Calu3 (cell line): ENCODE measurements around the gene FBXW7. TPM values are rescaled to one million over a fixed set of nuclear protein-coding genes. Genes with fewer than 3 reads are reported as not detected.

Experiments used
- BruUV-seq: library from RNA; stranded (reverse); fragments of 400-500 nt; replicated peaks from 2 replicates; lab custom pipeline; 2021; lab: Mats Ljungman, UMichigan
- CTCF ChIA-PET: fragments of 300-600 bp; sonication (Branson Sonifier 250); formaldehyde crosslinking; loops from one replicate; lab custom pipeline; 2022; ENCODE audit warnings: antibody characterized with exemption; lab: Charles Lee
- DNase-seq: peaks from one replicate; pipeline ENCODE4 v3.0.0; 2022
- H3K27ac Mint-ChIP-seq: one replicate; pipeline ENCODE4 v1.8.0; 2022; ENCODE audit warnings: mixed read lengths; ENCODE audit not compliant: unreplicated experiment
- H3K27me3 Mint-ChIP-seq: one replicate; pipeline ENCODE4 v1.8.0; 2022; ENCODE audit warnings: mixed read lengths; ENCODE audit not compliant: unreplicated experiment
- H3K36me3 Mint-ChIP-seq: one replicate; pipeline ENCODE4 v1.8.0; 2022; ENCODE audit warnings: mild to moderate bottlenecking, moderate library complexity, mixed read lengths; ENCODE audit not compliant: insufficient read depth, unreplicated experiment
- H3K4me1 Mint-ChIP-seq: one replicate; pipeline ENCODE4 v1.8.0; 2022; ENCODE audit warnings: mild to moderate bottlenecking, low read depth, mixed read lengths; ENCODE audit not compliant: unreplicated experiment
- H3K4me3 Mint-ChIP-seq: one replicate; pipeline ENCODE4 v1.8.0; 2022; ENCODE audit warnings: mild to moderate bottlenecking, low read depth, moderate library complexity, mixed read lengths; ENCODE audit not compliant: unreplicated experiment
- H3K9me3 Mint-ChIP-seq: one replicate; pipeline ENCODE4 v1.8.0; 2022; ENCODE audit warnings: low read depth, mixed read lengths; ENCODE audit not compliant: unreplicated experiment
- CTCF ChIP-seq: fragments of 200-600 bp; IDR thresholded peaks from one replicate; pipeline ENCODE4 v1.8.0; 2022; ENCODE audit warnings: antibody characterized with exemption; ENCODE audit not compliant: unreplicated experiment
- intact Hi-C: fragments of 100-400 bp; cut with micrococcal nuclease; formaldehyde crosslinking; loops from one replicate; pipeline ENCODE4 v1.10.0; 2022; ENCODE audit not compliant: unreplicated experiment
- total RNA-seq: library from RNA; stranded (reverse); gene quantifications from 2 replicates; pipeline ENCODE4 v1.2.3, GENCODE V29; 2022

Gene FBXW7
- total RNA-seq, 1 experiment from 2014 or later, result 38.7 TPM

- CTCF ChIA-PET, result no interaction called here
- H3K4me3 Mint-ChIP-seq, result no peak overlapping the region
- BruUV-seq, result no TSS peak
- DNase-seq, result no peak
- H3K27me3 Mint-ChIP-seq, result no peaks in the 10 kb centered on the region
- H3K27ac Mint-ChIP-seq, result no peak overlapping the region
- TF ChIP-seq CTCF, result no peak
- intact Hi-C loops, result no loop called here
- H3K36me3 Mint-ChIP-seq, result peaks cover 22% of the 10 kb centered on the region
- no peaks in the 10 kb centered on the region for H3K9me3 Mint-ChIP-seq
- peaks cover 15% of the 10 kb centered on the region for H3K4me1 Mint-ChIP-seq
These were observed 4.4 kb upstream of the FBXW7 start for GRCh38 chr4:152540293-152540674.

GRCh38 chr4:152539556-152540292, 3.8 kb upstream of the FBXW7 start:
- H3K9me3 Mint-ChIP-seq, result no peaks in the 10 kb centered on the region
- TF ChIP-seq CTCF, result no peak
- H3K4me1 Mint-ChIP-seq, result peaks cover 15% of the 10 kb centered on the region
- no peak overlapping the region for H3K27ac Mint-ChIP-seq
- no peak for DNase-seq
- BruUV-seq, result no TSS peak
- peaks cover 25% of the 10 kb centered on the region for H3K36me3 Mint-ChIP-seq
- H3K27me3 Mint-ChIP-seq, result no peaks in the 10 kb centered on the region
- CTCF ChIA-PET, result no interaction called here
- H3K4me3 Mint-ChIP-seq, result no peak overlapping the region
- intact Hi-C loops, result loop anchor here (10.0 kb wide), 1 partner anchor 105 kb away; no protein-coding TSS in a partner anchor

GRCh38 chr4:152537881-152538280, 2.0 kb upstream of the FBXW7 start:
- Mint-ChIP-seq H3K27me3 (no peaks in the 10 kb centered on the region), H3K27ac (peak overlapping the region; percentile 92), H3K4me3 (peak overlapping the region; percentile 96), H3K9me3 (no peaks in the 10 kb centered on the region), H3K4me1 (peaks cover 17% of the 10 kb centered on the region), H3K36me3 (peaks cover 32% of the 10 kb centered on the region)
- intact Hi-C loops, result loop anchor here (10.0 kb wide), 1 partner anchor 107 kb away; no protein-coding TSS in a partner anchor
- CTCF ChIA-PET, result no interaction called here
- no TSS peak for BruUV-seq
- TF ChIP-seq CTCF, result no peak
- no peak for DNase-seq

- BruUV-seq, result no TSS peak
- Mint-ChIP-seq H3K36me3 (peaks cover 32% of the 10 kb centered on the region), H3K4me1 (peaks cover 29% of the 10 kb centered on the region), H3K4me3 (peak overlapping the region; percentile 96), H3K27me3 (no peaks in the 10 kb centered on the region), H3K27ac (peak overlapping the region; percentile 92), H3K9me3 (no peaks in the 10 kb centered on the region)
- intact Hi-C loops, result loop anchor here (10.0 kb wide), 1 partner anchor 108 kb away; no protein-coding TSS in a partner anchor
- no peak for DNase-seq
- TF ChIP-seq CTCF, result no peak
- CTCF ChIA-PET, result interaction anchor here (0.8 to 1.3 kb wide), 3 partner anchors 36 to 82 kb away, joined by 3 to 4 read pairs (median 3); no protein-coding TSS in a partner anchor
These were observed 772 bp upstream of the FBXW7 start for GRCh38 chr4:152536545-152537182.
